RCC 7860 (cell line): ENCODE data around the gene TRIP12.
A peak's percentile ranks its signal among the peaks of the same experiment; 100 is the strongest.
"Not testable (repeated sequence)": the region's sequence is repeated elsewhere in the genome, so short reads cannot be mapped to it uniquely, and the experiment has no call there.

Source experiments
- DNase-seq: peaks from one replicate; pipeline ENCODE4 v3.0.0-alpha.2; 2015; ENCODE audit warnings: low spot score
- FAIRE-seq: peaks from 2 replicates; lab custom pipeline; 2012; peaks lifted over from hg19 to GRCh38; lab: Jason Lieb, UNC

TRIP12 gene

DNA sequence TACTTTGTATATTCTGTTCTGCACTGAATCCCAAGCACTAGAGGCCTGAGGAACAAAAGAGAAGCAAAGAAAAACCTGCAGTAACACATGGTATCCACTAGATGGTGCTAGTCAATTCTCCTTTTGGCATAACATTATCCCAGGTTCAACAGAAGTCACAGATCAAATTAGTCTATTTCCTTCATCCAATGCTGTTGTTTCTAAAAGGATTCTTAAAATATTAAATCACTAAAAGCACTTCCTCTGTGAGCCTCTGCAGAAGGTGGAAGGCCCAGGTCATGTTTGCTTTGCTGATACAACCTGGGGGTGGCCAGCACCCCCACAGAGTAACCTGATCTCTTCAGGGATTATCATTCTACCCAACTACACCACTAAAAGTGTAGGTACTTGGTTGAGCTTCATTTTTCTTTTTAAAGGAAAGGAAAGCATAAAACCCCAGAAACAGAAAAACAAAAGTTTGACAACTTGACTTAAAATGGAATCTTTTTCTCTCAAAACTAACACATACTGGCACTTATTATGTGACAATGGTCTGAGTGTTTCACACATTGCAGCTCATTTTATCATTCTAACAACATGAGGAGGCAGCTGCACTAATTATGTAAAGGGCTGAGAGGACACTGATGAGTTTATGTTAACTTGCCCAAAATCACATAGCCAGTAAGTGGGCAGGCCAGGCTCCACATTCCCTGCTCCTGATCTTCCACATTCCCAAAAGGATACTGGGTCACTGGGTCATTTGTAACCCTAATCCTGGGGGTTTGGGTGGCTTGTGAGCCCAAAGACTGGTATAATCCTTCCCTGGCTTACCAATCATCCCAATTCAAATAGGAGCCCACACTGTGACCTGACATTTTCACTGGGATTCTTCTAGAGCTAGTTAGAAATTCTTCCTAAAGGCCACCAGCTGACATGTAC is 140.7 kb downstream of the TRIP12 start:
- FAIRE-seq (peak; percentile 69), DNase-seq (peak; percentile 59)

DNA sequence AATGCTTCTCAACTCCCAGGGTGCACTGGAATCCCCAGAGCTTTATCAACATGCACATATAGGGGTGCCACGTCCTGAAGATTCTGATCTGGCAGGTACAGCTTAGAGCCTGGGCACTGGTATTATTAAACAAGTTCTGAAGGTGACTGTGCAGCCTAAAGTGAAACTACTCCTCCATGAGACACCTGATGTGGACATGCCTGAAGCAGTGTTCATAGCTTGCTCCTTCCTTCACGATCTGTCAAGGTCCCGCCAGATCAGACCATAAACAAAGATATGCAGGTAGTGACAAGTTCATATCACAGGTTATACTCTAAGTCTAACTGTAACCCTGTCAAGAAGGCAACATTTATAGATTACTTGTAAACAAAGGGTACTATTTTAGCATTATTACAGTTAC is 142.2 kb downstream of the TRIP12 start:
- FAIRE-seq: no peak

DNA sequence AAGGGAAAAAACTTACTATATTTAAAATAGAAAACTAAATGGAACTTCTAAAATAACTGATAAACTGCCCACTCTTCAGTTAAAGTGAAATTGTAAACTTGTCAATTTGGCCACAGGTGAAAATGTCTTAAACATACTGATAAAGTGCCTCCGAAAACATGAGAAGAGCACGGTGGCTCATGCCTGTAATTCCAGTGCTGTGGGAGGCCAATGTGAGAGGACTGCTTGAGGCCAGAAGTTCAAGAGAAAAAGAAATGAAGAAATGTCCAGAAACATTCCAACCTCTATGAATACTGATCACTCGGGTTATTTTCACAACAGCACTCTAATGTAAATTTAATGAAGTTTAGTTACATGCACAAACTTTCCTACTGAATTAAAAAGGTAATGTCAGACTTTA is 144.1 kb downstream of the TRIP12 start:
- DNase-seq: no peak
- no peak for FAIRE-seq

More for the DNA sequence above, 142.2 kb downstream of the TRIP12 start:
- DNase-seq: no peak

DNA sequence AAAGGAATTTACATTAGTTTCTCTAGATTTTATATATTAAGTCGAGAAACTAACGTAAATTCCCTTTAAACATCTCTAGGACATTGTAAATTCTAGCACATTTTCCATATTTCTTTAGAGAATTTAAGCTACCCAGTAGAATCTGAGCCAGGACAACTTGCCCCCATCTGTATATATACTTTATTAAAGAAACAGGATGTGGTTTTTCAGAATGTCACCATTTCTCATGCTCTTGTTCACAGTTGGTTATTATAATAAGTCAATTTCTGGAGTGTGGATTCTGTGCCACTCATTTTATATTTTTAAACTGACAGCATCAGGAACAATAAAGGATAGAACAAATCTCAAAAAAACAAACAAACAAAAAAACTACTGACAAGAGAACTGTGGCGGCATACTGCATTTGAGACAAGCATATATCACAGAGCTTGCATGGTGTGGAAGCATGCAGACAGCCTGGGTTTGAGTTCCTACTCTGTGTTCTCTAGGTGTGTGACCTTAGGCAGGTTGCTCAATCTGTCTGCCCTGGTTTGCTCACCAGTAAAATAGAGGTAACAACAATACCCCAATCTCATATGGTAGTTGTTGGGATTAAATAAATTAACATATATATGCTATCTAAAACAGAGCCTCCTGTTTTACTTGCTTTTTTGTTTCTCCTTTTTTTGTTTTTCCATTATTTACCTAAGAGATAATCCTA is 146.0 kb downstream of the TRIP12 start:
- DNase-seq: no peak
- no peak for FAIRE-seq

DNA sequence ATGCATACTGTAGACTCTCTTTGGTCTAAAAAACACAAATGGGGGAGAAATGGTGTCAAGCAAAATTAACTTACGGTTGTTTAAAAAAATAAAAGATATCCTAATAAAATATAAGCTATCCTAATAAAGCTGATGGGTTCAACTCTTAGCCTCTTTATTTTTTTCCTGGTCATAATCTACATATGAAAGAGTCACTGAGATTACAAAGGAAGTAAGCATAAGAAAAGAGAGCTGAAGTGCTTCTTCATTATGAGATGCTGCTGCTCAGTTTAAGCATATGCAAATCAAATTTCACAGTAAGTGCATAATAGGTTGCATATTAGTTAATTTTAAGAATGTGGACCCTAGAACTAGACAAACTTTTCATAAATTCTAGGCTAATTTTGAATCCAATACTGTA is 147.6 kb downstream of the TRIP12 start:
- FAIRE-seq: no peak
- DNase-seq: no peak

DNA sequence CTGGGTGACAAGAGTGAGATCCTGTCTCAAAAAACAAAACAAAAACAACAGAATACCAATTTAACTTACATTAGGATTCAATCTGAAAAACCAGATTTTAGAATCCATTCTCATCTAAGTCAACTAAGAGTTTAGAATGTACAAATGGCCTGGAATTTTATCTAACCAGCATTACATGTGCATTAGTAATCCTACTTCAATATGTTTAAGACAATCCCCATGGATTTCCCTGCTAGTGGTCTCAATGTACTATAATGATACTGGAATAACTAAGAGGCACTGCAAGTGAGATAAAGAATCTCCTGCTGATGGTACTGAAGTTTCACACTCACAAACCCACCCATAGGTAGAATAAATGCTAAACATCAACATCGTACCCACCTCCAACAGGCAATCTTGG is 153.6 kb downstream of the TRIP12 start:
- FAIRE-seq: no peak
- no peak for DNase-seq

DNA sequence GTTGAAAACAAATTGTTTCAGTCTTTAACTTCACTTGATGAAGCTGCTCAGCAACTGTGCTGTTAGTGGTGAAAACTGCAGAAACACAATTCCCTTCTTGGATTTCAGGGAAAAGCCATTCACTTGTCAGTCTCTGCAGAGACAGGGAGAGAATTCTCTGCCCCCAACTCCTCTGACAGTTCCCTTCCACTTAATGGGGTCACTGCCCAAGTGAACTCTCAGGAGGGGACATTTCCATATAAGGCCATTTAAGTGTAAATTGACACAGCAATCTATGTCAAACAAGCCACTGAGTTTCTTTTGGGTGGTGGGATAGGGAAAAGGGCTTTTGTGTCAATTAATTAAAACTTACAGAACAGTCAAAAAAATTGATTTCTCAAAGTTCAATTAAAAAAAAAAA is 156.1 kb downstream of the TRIP12 start:
- DNase-seq (no peak), FAIRE-seq (no peak)

DNA sequence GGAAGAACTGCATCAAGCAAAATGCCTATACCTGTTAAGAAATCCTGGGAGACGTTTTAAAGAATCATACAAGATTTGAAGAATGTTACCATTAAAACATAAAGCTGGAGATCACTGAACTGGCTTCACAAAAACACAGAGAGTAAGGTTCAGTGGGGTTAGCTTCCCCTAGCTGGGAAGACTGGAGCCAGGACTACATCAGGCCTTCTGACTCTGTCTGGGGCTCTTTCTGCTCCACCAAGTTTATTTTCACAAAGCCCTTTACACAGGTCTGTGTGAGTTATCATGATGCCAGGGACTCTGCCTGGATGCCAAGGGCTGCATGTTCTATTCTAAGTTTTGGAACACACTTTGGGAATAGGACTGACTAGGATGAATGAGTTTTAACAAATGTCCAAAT is 160.1 kb downstream of the TRIP12 start:
- DNase-seq (no peak), FAIRE-seq (no peak)

DNA sequence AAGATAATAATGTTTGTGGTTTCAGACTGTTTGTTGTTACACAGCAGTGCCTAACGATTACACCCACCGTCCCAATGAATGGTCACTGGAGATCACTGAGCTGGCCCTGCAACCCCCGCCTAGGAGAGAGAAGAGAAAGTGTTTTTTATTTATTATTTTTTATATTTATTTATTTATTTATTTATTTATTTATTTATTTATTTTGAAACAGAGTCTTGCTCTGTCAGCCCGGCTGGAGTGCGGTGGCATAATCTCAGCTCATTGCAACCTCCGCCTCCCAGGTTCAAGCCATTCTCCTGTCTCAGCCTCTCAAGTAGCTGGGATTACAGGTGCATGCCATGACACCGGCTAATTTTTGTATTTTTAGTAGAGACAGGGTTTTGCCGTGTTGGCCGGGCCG is 164.3 kb downstream of the TRIP12 start:
- not testable (repeated sequence) for DNase-seq, FAIRE-seq

DNA sequence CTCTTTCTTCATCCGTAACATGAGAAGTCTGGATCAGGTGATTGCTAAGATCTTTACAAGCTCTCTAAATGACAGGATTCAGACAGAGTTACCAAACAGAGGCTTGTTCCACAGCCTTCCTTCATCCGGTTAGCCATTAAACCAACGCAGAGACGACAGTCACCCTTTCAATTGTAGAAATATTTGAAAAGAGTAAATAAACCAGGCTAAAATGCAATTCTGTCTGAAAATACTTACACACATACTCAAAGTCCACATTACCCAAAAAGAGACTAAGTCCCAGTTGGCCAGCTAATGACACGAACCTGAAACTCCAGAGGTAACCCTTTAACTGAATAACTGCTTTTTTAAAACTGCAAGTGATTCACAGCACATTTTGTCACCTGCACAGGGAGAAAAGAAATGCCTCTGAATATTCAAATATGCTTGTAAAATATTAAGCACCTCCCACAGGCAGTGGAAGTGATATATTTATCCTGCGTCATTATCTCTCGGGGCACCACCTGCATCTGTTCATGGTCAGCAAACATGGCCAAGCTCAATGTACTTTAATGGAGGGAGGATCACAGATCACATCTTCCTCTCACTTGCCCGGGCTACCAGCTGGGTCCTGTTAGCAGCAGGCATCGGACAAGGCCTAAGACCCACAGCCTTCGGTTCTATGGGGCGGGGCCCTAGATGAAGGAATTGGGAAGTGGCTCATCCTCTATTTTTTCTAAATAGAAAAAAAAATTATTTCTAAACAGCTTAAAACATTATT is 168.7 kb downstream of the TRIP12 start:
- no peak for FAIRE-seq

DNA sequence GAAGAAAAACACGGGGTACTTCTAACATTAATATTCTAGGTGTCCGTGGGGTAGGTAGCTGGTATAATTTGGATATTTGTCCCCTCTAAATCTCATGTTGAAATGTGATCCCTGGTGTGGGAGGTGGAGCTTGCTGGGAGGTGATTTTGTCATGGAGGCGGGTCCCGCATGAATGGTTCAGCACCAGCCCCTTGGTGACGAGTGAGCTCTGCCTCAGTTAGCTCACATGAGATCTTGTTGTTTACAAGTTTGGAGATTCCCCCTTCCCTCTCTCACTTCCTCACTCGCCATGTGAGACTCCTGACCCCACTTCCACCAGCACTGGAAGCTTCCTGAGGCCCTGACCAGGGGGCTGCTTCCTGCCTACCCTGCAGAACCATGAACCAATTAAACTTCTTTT is 172.0 kb downstream of the TRIP12 start:
- DNase-seq (no peak), FAIRE-seq (no peak)

More for the DNA sequence above, 168.7 kb downstream of the TRIP12 start:
- no peak for DNase-seq

DNA sequence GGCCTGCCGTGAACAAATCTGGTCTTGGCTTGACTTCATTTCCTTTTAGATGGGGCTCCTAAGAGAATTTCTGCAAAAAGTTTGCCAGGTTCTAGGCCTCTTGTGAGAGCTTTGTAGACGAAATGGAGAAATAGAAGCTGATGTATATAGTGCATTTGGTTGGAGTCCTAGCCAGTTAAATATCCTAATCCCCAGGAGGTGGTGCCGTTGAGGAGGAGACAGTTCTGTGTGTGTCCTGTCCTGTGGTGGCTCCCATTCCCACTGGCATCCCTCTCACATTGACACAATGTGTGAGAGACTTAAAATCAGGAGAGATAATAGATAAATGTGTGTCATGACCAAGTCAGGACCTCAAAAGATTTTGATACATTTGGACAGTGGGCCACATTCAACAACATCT is 172.9 kb downstream of the TRIP12 start:
- DNase-seq (no peak), FAIRE-seq (no peak)

DNA sequence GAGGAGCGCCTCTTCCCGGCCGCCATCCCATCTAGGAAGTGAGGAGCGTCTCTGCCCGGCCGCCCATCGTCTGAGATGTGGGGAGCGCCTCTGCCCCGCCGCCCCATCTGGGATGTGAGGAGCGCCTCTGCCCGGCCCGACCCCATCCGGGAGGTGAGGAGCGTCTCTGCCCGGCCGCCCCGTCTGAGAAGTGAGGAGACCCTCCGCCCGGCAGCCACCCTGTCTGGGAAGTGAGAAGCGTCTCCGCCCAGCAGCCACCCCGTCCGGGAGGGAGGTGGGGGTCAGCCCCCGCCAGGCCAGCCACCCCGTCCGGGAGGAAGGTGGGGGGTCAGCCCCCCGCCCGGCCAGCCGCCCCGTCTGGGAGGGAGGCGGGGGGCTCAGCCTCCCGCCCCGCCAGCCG is 179.1 kb downstream of the TRIP12 start:
- not testable (repeated sequence) for FAIRE-seq, DNase-seq

DNA sequence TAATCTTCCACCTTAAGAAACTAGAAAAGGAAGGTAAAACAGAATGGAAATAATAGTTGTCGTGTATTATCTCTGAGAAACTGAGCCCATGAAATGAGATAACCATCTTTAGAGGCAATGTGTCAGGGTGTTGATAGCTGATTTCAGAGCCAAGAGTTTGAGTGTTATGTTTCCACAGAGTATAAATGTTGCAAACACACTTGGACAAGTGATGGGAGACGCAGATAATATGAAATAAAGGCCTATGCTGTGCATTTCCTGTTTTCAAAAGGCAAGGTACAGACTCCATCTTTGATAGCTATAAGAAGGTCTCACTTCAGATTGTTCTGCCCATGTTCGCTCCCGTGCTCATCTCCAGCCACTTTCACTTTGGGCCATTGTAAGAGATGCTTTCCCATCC is 181.5 kb downstream of the TRIP12 start:
- no peak for FAIRE-seq
- no peak for DNase-seq

DNA sequence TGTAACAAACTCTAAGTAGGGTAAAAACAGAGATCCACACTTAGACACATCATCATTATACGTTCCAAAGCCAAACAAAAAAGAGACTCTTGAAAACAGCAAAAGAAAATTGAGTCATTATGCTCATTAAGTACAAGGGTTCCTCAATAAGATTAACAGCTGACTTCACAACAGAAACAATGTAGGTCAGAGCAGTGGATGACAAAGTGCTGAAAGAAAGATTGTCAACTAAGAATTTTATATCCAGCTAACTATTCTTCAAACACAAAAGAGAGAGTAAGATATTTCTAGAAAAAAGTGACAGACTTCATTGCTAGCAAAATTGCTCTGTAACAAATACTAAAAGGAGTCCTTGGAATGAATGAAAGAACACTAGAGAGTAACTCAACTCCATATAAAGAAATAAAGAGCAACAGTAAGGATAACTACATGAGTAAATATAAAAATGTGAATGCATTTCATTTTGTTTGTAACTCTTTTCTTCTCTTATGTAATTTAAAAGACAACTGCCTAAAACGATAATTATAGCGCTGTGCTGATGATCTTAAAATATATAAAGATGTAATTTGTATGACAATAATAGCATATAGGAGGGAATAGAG is 183.7 kb downstream of the TRIP12 start:
- no peak for DNase-seq

DNA sequence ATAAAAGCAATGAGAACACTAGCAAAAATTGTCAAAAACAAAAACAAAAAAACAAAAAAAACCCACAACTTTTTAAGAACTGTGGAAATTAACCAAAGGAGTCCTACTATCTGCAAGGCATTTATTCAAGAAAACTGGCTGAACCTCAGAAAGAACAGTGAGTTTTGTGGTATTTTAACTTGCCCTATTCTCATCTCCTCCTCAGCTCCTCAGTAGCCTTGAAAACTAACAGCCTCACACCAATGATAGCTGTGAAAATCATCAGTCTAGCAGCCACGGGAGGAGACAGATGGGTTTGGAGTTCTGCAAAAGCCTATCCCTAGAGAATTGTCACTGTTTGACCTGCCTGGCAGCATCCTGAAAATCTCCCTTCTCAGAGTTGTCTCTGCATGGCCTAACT is 187.4 kb downstream of the TRIP12 start:
- no peak for FAIRE-seq
- no peak for DNase-seq

More for the DNA sequence above, 183.7 kb downstream of the TRIP12 start:
- FAIRE-seq: no peak

DNA sequence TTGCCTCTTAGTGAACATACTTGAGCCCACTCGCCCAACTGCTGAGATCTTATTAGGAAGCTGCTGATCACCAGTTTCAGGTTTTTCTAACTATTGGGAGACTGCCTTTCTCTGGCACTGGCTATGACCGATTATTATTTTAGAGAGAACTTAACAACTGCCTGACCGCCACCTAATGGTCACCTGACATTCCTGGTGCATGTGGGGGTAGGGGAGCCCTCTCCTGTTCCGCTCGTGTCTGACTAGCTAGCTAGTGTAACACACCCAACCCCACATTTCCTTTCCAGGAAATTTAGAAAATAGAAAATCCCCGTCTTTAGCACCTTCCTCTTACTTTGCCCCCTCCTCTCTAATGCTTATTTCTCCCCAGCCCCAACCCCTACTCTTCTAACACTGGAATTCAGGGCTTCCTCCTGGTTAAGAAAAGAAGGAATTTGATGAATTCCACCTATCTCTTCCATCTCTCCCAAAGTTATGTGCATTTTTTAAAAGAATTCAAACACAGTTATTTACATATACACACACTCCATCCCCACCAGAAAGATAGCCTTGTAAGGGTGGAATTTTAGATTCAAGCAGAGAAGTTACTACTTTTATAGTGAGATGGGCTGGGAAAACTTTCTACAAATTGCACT is 188.1 kb downstream of the TRIP12 start:
- DNase-seq (no peak), FAIRE-seq (no peak)

DNA sequence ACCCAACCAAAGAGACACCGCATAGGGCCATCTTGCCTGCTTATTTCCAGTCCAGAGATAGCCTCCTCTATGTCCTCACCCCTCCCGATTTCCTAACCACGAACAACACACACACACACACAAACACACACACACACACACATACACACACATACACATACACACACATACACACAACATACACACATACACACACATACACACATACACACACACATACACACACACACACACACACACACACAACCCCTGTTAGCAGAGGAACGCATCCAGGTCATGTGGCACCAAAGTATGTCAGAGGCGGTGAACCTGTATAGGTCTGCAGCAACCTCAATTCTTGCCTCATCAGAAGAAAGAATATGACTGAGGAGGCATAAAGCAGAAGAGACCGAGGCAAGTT is 188.9 kb downstream of the TRIP12 start:
- FAIRE-seq: no peak
- no peak for DNase-seq

DNA sequence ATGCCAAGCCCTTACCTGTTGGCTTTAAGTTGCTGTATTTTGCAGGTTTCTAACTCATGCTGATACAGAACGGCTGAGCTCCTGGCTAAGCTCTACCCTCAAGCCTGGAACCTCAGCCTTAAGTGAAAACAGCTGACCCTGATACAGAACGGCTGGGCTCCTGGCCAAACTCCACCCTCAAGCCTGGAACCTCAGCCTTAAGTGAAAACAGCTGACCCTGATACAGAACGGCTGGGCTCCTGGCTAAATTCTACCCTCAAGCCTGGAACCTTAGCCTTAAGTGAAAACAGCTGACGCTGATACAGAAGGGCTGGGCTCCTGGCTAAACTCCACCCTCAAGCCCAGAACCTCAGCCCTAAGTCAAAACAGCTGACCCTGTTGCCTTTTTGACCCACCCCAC is 189.9 kb downstream of the TRIP12 start:
- DNase-seq: no peak
- no peak for FAIRE-seq

DNA sequence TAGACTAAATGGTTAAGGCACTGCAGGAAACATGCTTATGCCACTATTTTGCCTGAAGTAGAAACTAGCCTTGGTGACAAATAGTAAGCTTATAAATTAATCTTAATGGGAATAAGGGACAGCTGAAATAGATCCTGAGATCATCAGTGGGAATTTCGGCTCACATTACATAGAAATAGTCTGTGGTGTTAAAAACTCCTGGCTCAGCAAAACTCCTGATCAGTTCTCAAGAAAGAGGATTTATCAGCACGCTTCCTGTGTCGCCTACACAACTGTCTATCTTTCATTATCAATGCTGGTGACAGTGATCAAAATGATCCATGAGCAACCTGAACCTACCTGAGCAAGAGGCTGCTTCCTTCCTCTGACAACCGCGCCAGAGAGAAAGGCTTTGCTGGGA is 190.4 kb downstream of the TRIP12 start:
- no peak for FAIRE-seq

More for the DNA sequence above, 190.4 kb downstream of the TRIP12 start:
- no peak for DNase-seq
